Measurements from ENCODE around the gene RHEBL1. TPM values are rescaled to one million over a fixed set of nuclear protein-coding genes. Genes with fewer than 3 reads are reported as not detected.

The RHEBL1 gene
- total RNA-seq, 1 experiment from 2014 or later = 1.3 TPM

GRCh38 chr12:49046129-49046895 is 23.5 kb downstream of the RHEBL1 start:
- ChIA-PET CTCF (interaction anchor here (0.7 kb wide), 2 partner anchors 18 to 245 kb away, joined by 6 to 7 read pairs; no protein-coding TSS in a partner anchor), POLR2A (ENCODE audit: low non-redundant PET) (interaction anchor here (0.7 kb wide), 1 partner anchor 10 kb away, joined by 7 read pairs; no protein-coding TSS in a partner anchor)
- TF ChIP-seq EZH2 (IDR thresholded peaks at IDR 0.05; ENCODE audit: borderline replicate concordance, low read depth, low read length, poor library complexity, severe bottlenecking) (no peak), CTCF (conservative IDR thresholded peaks at IDR 0.05; ENCODE audit: low read depth, low read length) (no peak)
- Histone ChIP-seq H3K27me3 (replicated peaks; ENCODE audit: insufficient read depth, low read depth, low read length, poor library complexity) (no peaks in the 10 kb centered on the region), H3K36me3 (ENCODE audit: insufficient read depth, low read length, poor library complexity, severe bottlenecking) (peaks cover 98% of the 10 kb centered on the region), H3K9me3 (ENCODE audit: low read depth, low read length, poor library complexity, severe bottlenecking) (no peaks in the 10 kb centered on the region), H3K27ac (ENCODE audit: low read depth, low read length, poor library complexity, severe bottlenecking) (no peak overlapping the region), H3K4me1 (ENCODE audit: insufficient read depth, low read length, poor library complexity, severe bottlenecking) (peaks cover 7% of the 10 kb centered on the region), H3K4me3 (ENCODE audit: low read depth, low read length, poor library complexity, severe bottlenecking) (no peak overlapping the region)
- intact Hi-C loops (cut with micrococcal nuclease; ENCODE audit: unreplicated experiment) = no loop called here
- BruUV-seq (replicated peaks) = no TSS peak
- DNase-seq (ENCODE audit: low spot score) = no peak

- peaks cover 1% of the 10 kb centered on the region for H3K4me1 ChIP-seq (ENCODE audit: insufficient read depth, low read length, poor library complexity, severe bottlenecking)
- no peak overlapping the region for H3K4me3 ChIP-seq (ENCODE audit: low read depth, low read length, poor library complexity, severe bottlenecking)
- H3K27ac ChIP-seq (ENCODE audit: low read depth, low read length, poor library complexity, severe bottlenecking) = no peak overlapping the region
- DNase-seq (ENCODE audit: low spot score) = no peak
- intact Hi-C loops (cut with micrococcal nuclease; ENCODE audit: unreplicated experiment) = no loop called here
- no peaks in the 10 kb centered on the region for H3K9me3 ChIP-seq (ENCODE audit: low read depth, low read length, poor library complexity, severe bottlenecking)
- TF ChIP-seq CTCF (conservative IDR thresholded peaks at IDR 0.05; ENCODE audit: low read depth, low read length) = no peak
- TF ChIP-seq EZH2 (IDR thresholded peaks at IDR 0.05; ENCODE audit: borderline replicate concordance, low read depth, low read length, poor library complexity, severe bottlenecking) = no peak
- no peaks in the 10 kb centered on the region for H3K27me3 ChIP-seq (replicated peaks; ENCODE audit: insufficient read depth, low read depth, low read length, poor library complexity)
- no TSS peak for BruUV-seq (replicated peaks)
- ChIA-PET POLR2A (ENCODE audit: low non-redundant PET) (no interaction called here), CTCF (interaction anchor here (1.4 to 1.6 kb wide), 2 partner anchors 11 to 48 kb away, joined by 6 read pairs; no protein-coding TSS in a partner anchor)
- peaks cover 98% of the 10 kb centered on the region for H3K36me3 ChIP-seq (ENCODE audit: insufficient read depth, low read length, poor library complexity, severe bottlenecking)
Measured at GRCh38 chr12:49044660-49045059, 25.1 kb downstream of the RHEBL1 start.

- H3K27me3 ChIP-seq (replicated peaks; ENCODE audit: insufficient read depth, low read depth, low read length, poor library complexity) = no peaks in the 10 kb centered on the region
- POLR2A ChIA-PET (ENCODE audit: low non-redundant PET) = no interaction called here
- no peak overlapping the region for H3K27ac ChIP-seq (ENCODE audit: low read depth, low read length, poor library complexity, severe bottlenecking)
- TF ChIP-seq EZH2 (IDR thresholded peaks at IDR 0.05; ENCODE audit: borderline replicate concordance, low read depth, low read length, poor library complexity, severe bottlenecking) (no peak), CTCF (conservative IDR thresholded peaks at IDR 0.05; ENCODE audit: low read depth, low read length) (peak; percentile 83)
- peaks cover 98% of the 10 kb centered on the region for H3K36me3 ChIP-seq (ENCODE audit: insufficient read depth, low read length, poor library complexity, severe bottlenecking)
- H3K9me3 ChIP-seq (ENCODE audit: low read depth, low read length, poor library complexity, severe bottlenecking) = no peaks in the 10 kb centered on the region
- no peak overlapping the region for H3K4me3 ChIP-seq (ENCODE audit: low read depth, low read length, poor library complexity, severe bottlenecking)
- CTCF ChIA-PET = interaction anchor here (0.7 to 1.6 kb wide), 6 partner anchors 12 to 47 kb away, joined by 3 to 6 read pairs (median 3); no protein-coding TSS in a partner anchor
- TSS peak; percentile 12 for BruUV-seq (replicated peaks)
- H3K4me1 ChIP-seq (ENCODE audit: insufficient read depth, low read length, poor library complexity, severe bottlenecking) = no peaks in the 10 kb centered on the region
- DNase-seq (ENCODE audit: low spot score) = peak; percentile 77
- intact Hi-C loops (cut with micrococcal nuclease; ENCODE audit: unreplicated experiment) = no loop called here
Measured at GRCh38 chr12:49043856-49044258, 25.9 kb downstream of the RHEBL1 start.

All from A673 (cell line).